ENCODE data around the gene GPHA2.
"Not testable (repeated sequence)": the region's sequence is repeated elsewhere in the genome, so short reads cannot be mapped to it uniquely, and the experiment has no call there.

GPHA2 gene

GRCh38 chr11:64935359-64936081 is at the start of gene GPHA2:
Gene GPHA2, minus strand, starts transcription at chr11:64935893. Its CDS starts 433 bp downstream, at chr11:64935460.
- no peak for DNase-seq

DNA sequence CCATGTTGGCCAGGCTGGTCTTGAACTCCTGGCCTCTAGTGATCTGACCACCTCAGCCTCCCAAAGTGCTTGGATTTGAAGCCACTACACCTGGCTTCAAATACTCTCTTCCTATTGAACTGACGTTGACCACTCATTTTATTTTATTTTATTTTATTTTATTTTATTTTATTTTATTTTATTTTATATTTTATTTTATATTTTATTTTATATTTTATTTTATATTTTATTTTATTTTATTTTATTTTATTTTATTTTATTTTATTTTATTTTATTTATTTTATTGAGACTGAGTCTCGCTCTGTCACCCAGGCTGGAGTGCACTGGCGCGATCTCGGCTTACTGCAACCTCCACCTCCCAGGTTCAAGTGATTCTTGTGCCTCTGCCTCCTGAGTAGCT is 47.6 kb upstream of the GPHA2 start:
- DNase-seq, result not testable (repeated sequence)

DNA sequence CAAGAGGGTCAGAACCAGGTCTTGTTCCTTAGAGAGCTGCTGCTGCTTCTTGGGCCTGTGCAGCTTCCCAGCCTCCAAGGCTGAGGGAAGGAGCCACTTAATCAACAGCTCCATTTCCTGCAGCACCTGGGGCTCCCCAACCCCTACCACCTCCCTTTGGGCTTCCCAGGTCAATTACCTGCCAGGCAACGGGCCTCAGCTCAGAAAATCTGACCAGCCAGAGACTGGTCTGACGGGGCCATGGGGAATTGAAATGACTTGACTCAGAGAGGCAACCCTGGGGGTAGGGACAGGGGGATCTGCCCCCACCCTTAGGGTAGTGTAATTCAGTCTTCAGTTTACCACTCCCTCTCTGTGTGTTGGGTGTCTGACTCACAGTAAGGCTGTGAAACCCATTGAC is 41.0 kb upstream of the GPHA2 start:
- DNase-seq, result no peak

DNA sequence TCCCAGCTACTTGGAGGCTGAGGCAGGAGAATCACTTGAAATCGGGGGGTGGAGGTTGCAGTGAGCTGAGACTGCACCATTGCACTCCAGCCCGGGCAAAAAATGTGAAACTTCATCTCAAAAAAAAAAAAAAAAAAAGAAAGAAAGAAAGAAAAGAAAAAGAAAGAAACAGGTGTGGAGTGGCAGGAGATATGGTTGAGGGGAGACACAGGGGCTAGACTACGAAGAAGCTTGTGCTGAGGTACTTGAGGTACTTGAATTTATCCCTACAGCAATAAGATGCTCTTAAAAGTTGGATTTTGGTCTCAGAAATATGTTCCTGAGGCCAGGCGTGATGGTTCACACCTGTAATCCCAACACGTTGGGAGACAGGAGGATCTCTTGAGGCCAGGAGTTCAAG is 38.4 kb upstream of the GPHA2 start:
- no peak for DNase-seq

GRCh38 chr11:64971421-64972233 is 35.9 kb upstream of the GPHA2 start, which contains the start of gene MAJIN:
Gene MAJIN, minus strand, starts transcription at chr11:64972108. Its CDS starts 12,703 bp downstream, at chr11:64959405.
- DNase-seq, result no peak

- no peak for DNase-seq
Observed at GRCh38 chr11:64970731-64971151, 35.0 kb upstream of the GPHA2 start.

DNA sequence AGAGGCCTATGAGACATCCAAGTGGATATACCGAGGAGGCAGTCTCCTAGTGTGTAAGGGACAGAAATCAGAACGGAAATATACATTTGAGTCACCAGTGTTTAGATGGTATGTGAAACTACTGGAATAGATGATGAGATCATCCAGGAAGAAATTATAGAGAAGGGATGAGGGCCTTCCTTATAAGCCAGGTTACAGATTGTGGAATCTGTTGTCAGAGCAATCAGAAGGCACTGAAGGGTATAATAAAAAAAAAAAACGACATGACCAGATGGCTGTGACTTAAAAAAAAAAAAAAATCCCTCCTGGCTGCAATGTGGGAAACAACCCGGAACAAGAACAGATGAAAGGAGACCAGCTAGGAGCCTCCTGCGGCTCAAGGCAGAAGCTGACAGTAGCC is 33.5 kb upstream of the GPHA2 start:
- no peak for DNase-seq

DNA sequence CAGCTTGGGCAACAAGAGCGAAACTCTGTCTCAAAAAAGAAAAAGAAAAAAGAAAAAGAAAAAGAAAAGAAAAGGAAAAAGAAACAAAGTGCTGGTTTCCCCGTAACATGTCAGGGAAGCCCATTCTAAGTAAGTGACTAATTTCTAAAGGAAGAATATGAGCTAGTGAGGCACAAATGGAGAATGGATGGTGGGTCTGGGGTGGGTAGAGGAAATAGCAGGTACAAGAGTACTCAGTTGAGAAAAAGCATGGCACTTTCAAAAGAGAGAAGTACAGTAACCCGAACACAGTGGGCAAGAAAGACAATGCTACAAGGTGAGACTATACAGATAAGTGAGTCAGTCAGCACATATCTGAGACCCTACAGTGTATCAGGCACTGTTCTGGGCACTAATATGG is 31.7 kb upstream of the GPHA2 start:
- no peak for DNase-seq

- no peak for DNase-seq
Observed at GRCh38 chr11:64963072-64963631, 27.5 kb upstream of the GPHA2 start.

DNA sequence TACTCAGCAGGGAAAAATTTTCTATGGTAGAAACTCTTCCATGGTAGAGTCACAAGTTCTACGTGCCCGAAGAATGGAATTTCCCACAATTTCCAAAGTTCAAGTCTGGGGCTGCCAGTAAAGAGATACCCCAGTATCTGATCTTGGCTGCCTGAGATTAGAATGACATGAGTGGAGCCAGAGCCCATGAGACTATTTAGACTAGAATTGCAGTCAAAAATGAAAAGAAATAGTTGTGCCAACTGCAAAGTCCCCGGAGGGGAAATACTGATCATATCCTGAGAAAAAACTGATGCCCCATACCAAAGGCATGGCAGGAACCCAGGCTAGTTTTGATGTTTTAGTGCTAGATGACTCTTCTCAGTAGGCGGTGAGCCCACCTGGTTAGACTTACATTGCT is 25.0 kb upstream of the GPHA2 start:
- no peak for DNase-seq

DNA sequence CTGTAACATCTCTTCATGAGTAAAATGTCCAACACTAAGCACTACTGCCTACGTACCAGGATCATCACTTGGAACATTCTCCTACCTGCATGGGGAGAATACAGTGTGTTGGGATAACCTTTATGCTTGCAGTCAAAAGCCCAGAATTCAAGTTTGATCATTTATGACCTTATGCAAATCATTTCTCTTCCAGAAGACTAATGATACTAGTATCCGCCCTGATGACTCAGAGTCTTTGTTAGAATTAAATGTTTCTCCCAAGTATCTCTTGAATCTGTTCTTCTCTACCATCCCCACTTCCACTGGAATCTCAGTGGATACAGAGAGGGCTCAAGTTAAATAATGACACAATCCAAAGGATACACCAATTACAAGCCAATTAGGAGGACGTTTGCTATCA is 23.8 kb upstream of the GPHA2 start:
- DNase-seq, result no peak

DNA sequence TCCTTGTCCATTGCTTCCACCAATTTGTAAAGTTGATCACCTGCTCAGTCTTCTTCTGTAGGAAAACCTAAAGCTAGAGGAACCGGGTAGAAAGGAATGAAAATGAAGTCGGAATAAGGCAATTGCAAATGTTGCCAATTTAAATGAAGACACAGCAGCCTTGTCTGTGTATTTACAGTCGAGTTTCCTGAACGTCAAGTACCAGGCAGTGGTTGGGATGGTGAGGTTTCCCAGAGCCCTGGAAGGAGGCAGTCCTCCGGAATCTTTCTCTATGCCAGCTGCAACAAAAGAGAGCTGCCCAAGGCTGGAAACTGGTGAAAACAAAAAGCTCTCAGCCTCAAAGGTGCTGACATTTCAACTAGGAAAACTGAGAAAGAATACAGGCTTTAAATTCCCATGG is 18.5 kb upstream of the GPHA2 start:
- DNase-seq, result no peak

- no peak for DNase-seq
Observed at GRCh38 chr11:64951529-64951928, 15.8 kb upstream of the GPHA2 start.

GRCh38 chr11:64947208-64947814 is 11.6 kb upstream of the GPHA2 start:
- DNase-seq, result no peak

DNA sequence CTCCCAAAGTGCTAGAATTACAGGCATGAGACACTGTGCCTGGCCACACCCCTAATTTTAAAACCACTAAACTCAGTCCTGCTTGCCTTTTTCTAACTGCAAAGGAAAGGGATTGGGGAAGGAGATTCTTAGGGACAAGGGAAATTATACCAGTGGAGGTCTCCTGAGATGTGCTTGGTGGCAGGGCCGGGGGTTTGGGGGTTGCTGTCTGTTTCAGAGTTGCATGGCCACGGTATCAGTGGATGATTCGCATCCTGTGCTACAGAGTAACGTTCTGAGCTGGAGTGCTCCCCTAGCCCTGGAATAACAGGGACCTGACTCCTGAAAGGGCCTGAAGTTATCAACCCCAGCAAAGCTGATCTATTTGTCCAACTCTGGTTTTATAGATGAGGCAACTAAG is 846 bp upstream of the GPHA2 start:
- no peak for DNase-seq

DNA sequence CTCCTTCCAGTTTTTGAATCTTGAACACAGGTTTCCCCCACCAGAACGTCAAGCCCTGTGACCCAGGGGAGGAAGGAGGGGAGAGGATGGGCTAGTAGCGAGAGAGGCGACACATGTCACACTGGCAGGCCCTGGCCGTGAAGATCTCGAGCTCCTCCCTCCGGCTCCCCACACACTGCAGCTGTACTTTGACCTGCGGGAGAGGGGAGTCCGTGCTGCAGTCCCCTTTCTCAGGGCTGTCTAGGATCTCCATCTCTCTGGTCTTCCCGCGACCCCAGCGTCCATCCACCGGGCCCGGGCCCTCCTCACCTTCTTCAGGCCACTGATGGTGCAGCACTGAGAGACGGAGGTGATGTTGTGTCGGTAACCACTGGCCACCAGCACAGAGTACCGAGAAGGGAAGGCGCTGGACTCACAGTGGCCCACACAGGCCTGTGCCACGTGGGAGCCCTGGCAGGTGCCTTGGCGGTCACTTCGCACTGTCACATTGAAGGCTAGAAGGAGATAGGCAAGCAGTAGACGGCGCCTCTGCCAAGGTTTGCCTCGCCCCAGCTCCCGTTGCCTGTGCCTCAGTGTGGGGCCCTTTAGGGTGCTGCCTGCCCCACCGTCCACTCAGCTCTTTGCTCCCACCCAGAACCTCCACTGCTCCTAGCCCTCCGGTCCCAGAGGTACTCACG is 873 bp downstream of the GPHA2 start:
- DNase-seq, result no peak

DNA sequence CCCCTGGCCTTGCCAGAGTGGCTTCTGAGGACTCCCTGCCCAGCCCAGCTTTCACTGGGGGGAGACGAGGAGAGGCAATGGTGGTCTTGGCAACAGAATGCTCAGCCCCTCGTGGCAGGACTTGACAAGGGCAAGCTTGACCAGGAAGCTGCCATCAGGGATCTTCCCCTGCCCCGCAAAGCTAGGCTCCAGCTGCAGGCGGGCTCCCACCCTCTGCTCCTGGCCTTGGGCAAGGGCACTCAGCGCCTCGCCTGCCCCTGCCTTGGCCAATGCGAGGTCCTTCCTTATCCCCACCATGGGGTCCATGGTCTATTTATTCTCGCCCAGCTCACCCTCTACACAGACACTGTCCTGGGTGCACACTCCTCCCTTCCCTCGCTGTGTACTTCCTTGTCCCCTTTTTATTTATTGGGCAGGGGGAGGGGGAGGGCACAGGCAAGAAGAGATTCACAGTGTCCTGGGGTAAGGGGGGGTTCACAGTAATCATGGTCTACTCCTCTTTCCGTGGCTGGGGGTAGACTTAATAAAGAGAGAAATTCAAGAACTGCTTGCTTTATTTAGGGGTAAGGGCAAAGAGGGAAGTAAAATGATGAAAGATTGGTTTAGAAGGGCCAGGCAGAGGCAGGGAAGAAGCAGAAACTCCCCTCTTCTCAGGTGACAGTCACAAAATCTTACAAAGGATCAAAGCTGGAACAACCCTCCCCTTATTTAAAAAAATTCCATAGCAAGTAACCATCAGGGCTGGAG is 1.6 kb downstream of the GPHA2 start:
- DNase-seq, result no peak

- no peak for DNase-seq
Observed at GRCh38 chr11:64933213-64933934, 2.3 kb downstream of the GPHA2 start.

- no peak for DNase-seq
Observed at GRCh38 chr11:64932324-64932723, 3.4 kb downstream of the GPHA2 start.

DNA sequence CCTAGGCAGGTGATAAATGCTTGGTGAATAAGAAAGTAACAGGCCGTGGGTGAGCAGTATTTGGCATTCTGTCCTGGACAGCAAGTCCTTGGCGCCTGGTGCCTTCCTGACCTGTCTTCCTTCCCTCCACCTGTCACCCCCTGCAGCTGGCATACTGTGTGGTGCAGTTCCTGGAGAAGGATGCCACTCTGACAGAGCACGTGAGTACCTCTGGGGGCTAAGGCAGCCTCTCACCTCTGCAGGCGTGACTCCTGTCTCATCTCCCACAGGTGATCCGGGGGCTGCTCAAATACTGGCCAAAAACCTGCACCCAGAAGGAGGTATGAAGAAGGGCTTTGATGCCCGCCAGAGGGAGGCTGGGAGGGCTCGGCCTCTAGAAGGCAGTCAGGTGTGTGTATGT is 4.4 kb downstream of the GPHA2 start:
- no peak for DNase-seq

- no peak for DNase-seq
Observed at GRCh38 chr11:64930340-64930739, 5.4 kb downstream of the GPHA2 start.

- no peak for DNase-seq
Observed at GRCh38 chr11:64929625-64930024, 6.1 kb downstream of the GPHA2 start.
